OCI-LY1 (cell line): ENCODE data around the gene ZFYVE28.

ENCODE experiments used
- H2AFZ ChIP-seq: fragments of 200-600 bp; sonication (generic), shearing (Covaris generic); 2 replicates; pipeline ENCODE4 v1.6.0; 2014; ENCODE audit warnings: antibody characterized with exemption, mild to moderate bottlenecking, low read length
- H3F3A ChIP-seq: fragments of 200-600 bp; sonication (generic), shearing (Covaris generic); 2 replicates; pipeline ENCODE4 v1.6.0; 2014; ENCODE audit warnings: mild to moderate bottlenecking, antibody characterized with exemption, low read length, moderate library complexity; ENCODE audit not compliant: insufficient read depth
- H3K27ac ChIP-seq: fragments of 200-600 bp; sonication (generic); 2 replicates; pipeline ENCODE4 v1.5.1; 2014; ENCODE audit warnings: low read length, mixed run types, mild to moderate bottlenecking, low read depth; ENCODE audit not compliant: poor library complexity, severe bottlenecking
- H3K27me3 ChIP-seq: fragments of 200-600 bp; sonication (generic); 2 replicates; pipeline ENCODE4 v1.6.0; 2014; ENCODE audit warnings: antibody characterized with exemption, mild to moderate bottlenecking, low read length, moderate library complexity; ENCODE audit not compliant: insufficient read depth
- H3K36me3 ChIP-seq: fragments of 200-600 bp; sonication (generic); 2 replicates; pipeline ENCODE4 v1.6.1; 2014; ENCODE audit warnings: mild to moderate bottlenecking, antibody characterized with exemption, low read length, moderate library complexity, mixed read lengths; ENCODE audit not compliant: insufficient read depth
- H3K4me1 ChIP-seq: fragments of 200-600 bp; sonication (generic); 2 replicates; pipeline ENCODE4 v1.5.1; 2014; ENCODE audit warnings: mild to moderate bottlenecking, low read length, moderate library complexity; ENCODE audit not compliant: insufficient read depth, severe bottlenecking
- H3K4me2 ChIP-seq: fragments of 200-600 bp; sonication (generic), shearing (Covaris generic); 2 replicates; pipeline ENCODE4 v1.6.1; 2014; ENCODE audit warnings: low read length
- H3K4me3 ChIP-seq: fragments of 200-600 bp; sonication (generic); 2 replicates; pipeline ENCODE4 v1.5.1; 2014; ENCODE audit warnings: low read length, low read depth, mild to moderate bottlenecking, mixed read lengths; ENCODE audit not compliant: poor library complexity, severe bottlenecking
- H3K79me2 ChIP-seq: fragments of 200-600 bp; shearing (Covaris generic); 2 replicates; pipeline ENCODE4 v1.6.1; 2016; ENCODE audit warnings: mixed run types, low read length, mixed read lengths; ENCODE audit not compliant: insufficient read depth
- H3K9ac ChIP-seq: fragments of 200-600 bp; sonication (generic), shearing (Covaris generic); 2 replicates; pipeline ENCODE4 v1.6.1; 2014; ENCODE audit warnings: mild to moderate bottlenecking, low read length, mixed read lengths
- H3K9me2 ChIP-seq: fragments of 200-600 bp; sonication (generic), shearing (Covaris generic); 2 replicates; pipeline ENCODE4 v1.6.1; 2014; ENCODE audit warnings: low read depth, mild to moderate bottlenecking, low read length, mixed read lengths
- H3K9me3 ChIP-seq: fragments of 200-600 bp; shearing (Covaris generic); 2 replicates; pipeline ENCODE4 v1.6.1; 2014; ENCODE audit warnings: low read length, mixed read lengths
- H4K20me1 ChIP-seq: fragments of 200-600 bp; sonication (generic), shearing (Covaris generic); 2 replicates; pipeline ENCODE4 v1.6.0; 2016; ENCODE audit warnings: mild to moderate bottlenecking, low read length; ENCODE audit not compliant: insufficient read depth
- EZH2 ChIP-seq: fragments of 200-600 bp; sonication (generic), shearing (Covaris generic); IDR thresholded peaks from 2 replicates; pipeline ENCODE4 v1.8.0; 2017; ENCODE audit warnings: borderline replicate concordance, mixed run types, mild to moderate bottlenecking, antibody characterized with exemption, low read length, moderate library complexity, mixed read lengths
- TF ChIP-seq, protein P1 (sequence below): fragments of 200-600 bp; sonication (generic), shearing (Covaris generic); IDR thresholded peaks from 2 replicates; pipeline ENCODE4 v1.5.1; 2017; ENCODE audit warnings: mild to moderate bottlenecking, antibody characterized with exemption, low read length, moderate library complexity, mixed read lengths

Gene ZFYVE28

DNA sequence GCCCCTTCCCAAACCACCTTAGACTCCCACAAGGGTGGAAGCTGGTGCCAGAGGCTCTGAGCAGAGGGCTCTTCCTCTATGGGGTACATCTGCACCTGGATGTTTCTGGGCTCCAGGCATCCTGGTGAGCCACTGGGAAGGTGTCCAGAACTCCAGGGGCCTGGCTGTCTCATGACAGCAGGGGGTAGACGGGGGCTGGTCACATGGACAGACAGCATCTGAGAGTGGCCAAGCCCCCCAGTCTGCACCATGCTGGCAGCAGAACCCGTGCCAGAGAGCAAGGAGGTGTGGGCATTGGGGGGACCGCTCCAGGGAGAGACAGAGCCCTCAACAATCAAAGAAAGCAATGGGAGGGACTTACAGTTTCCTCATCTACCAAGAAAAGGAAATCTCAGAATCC is 39.5 kb downstream of the ZFYVE28 start:
- Histone ChIP-seq H3K9me3 (no peaks in the 10 kb centered on the region), H3K4me1 (no peaks in the 10 kb centered on the region), H3K4me2 (no peak overlapping the region), H4K20me1 (no peaks in the 10 kb centered on the region), H3K27ac (no peak overlapping the region), H3K79me2 (no peaks in the 10 kb centered on the region), H3K4me3 (no peak overlapping the region), H3K27me3 (no peaks in the 10 kb centered on the region), H3K9me2 (no peaks in the 10 kb centered on the region), H3K9ac (no peak overlapping the region), H3F3A (no peaks in the 10 kb centered on the region), H3K36me3 (no peaks in the 10 kb centered on the region), H2AFZ (no peak overlapping the region)
- TF ChIP-seq, protein P1, sequence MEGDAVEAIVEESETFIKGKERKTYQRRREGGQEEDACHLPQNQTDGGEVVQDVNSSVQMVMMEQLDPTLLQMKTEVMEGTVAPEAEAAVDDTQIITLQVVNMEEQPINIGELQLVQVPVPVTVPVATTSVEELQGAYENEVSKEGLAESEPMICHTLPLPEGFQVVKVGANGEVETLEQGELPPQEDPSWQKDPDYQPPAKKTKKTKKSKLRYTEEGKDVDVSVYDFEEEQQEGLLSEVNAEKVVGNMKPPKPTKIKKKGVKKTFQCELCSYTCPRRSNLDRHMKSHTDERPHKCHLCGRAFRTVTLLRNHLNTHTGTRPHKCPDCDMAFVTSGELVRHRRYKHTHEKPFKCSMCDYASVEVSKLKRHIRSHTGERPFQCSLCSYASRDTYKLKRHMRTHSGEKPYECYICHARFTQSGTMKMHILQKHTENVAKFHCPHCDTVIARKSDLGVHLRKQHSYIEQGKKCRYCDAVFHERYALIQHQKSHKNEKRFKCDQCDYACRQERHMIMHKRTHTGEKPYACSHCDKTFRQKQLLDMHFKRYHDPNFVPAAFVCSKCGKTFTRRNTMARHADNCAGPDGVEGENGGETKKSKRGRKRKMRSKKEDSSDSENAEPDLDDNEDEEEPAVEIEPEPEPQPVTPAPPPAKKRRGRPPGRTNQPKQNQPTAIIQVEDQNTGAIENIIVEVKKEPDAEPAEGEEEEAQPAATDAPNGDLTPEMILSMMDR, result no peak
- no peak for TF ChIP-seq EZH2

DNA sequence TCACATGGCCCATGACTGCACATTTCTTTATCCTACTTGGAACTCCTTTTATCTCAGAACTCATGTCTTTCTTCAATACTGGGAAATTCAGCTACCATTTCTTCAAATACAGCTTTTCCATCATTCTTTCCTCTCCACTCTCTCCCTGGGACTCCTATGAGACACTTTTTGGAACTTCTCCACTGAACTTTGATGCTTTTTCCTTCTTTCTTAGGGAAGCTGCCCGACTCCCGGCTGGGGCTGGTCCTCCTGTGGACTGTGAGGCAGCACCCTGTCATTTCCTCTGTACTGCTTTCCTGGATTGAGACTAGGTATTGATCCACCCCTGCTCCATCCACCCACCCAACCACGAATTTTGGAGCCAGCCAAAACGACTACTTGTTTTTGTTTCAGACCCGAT is 40.0 kb downstream of the ZFYVE28 start:
- Histone ChIP-seq H3K9ac (no peak overlapping the region), H3K4me2 (no peak overlapping the region), H3K27me3 (no peaks in the 10 kb centered on the region), H2AFZ (no peak overlapping the region), H3K9me3 (no peaks in the 10 kb centered on the region), H3K9me2 (no peaks in the 10 kb centered on the region), H4K20me1 (no peaks in the 10 kb centered on the region), H3K36me3 (no peaks in the 10 kb centered on the region), H3K27ac (no peak overlapping the region), H3K4me3 (no peak overlapping the region), H3F3A (no peaks in the 10 kb centered on the region), H3K79me2 (no peaks in the 10 kb centered on the region), H3K4me1 (no peaks in the 10 kb centered on the region)
- TF ChIP-seq, protein P1, result no peak
- TF ChIP-seq EZH2, result no peak

DNA sequence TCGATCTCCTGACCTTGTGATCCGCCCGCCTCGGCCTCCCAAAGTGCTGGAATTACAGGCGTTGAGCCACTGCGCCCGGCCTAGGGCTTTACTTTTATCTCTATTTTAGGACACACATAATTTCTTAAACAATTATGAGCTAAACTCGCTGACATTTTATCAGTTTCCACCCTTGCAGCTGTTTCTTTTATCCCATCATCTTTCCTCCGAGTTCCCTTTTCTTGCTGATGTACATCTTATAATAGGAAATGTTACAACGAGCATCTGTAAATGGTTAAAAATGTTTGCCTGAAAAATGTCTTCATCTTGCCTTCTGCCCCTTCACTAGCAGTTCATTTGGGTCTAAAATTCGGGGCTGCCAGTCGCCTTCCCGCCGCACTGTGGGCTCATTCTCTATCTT is 41.2 kb downstream of the ZFYVE28 start:
- H3F3A ChIP-seq, result no peaks in the 10 kb centered on the region
- TF ChIP-seq, protein P1, result no peak
- no peak for TF ChIP-seq EZH2
- H3K4me2 ChIP-seq, result no peak overlapping the region
- H3K27ac ChIP-seq, result no peak overlapping the region
- H3K4me3 ChIP-seq, result no peak overlapping the region
- H3K9ac ChIP-seq, result no peak overlapping the region
- no peaks in the 10 kb centered on the region for H3K36me3 ChIP-seq
- no peaks in the 10 kb centered on the region for H4K20me1 ChIP-seq
- no peaks in the 10 kb centered on the region for H3K79me2 ChIP-seq
- H3K9me3 ChIP-seq, result no peaks in the 10 kb centered on the region
- H2AFZ ChIP-seq, result no peak overlapping the region
- H3K9me2 ChIP-seq, result no peaks in the 10 kb centered on the region
- no peaks in the 10 kb centered on the region for H3K27me3 ChIP-seq
- H3K4me1 ChIP-seq, result no peaks in the 10 kb centered on the region
